H9 (cell line): ENCODE data around the gene CYP4F2. TPM values are rescaled to one million over a fixed set of nuclear protein-coding genes. Genes with fewer than 3 reads are reported as not detected.

Experiments used
- DNase-seq: peaks from one replicate; pipeline ENCODE4 v3.0.0-alpha.2; 2017
- H2AFZ ChIP-seq: one replicate; pipeline ENCODE4 v1.6.1; 2013; ENCODE audit warnings: mild to moderate bottlenecking, low read length, control low read depth, moderate library complexity
- H2AK5ac ChIP-seq: 2 replicates; pipeline ENCODE4 v1.6.1; 2013; ENCODE audit warnings: low read length, control low read depth, mixed read lengths; ENCODE audit not compliant: insufficient read length
- H2BK120ac ChIP-seq: one replicate; pipeline ENCODE4 v1.6.1; 2013; ENCODE audit warnings: low read depth, mild to moderate bottlenecking, low read length, control low read depth, inconsistent platforms; ENCODE audit not compliant: poor library complexity, severe bottlenecking
- H2BK12ac ChIP-seq: 2 replicates; pipeline ENCODE4 v1.6.1; 2013; ENCODE audit warnings: low read length, control low read depth, mixed read lengths, low read depth; ENCODE audit not compliant: insufficient read length
- H2BK15ac ChIP-seq: 2 replicates; pipeline ENCODE4 v1.6.1; 2013; ENCODE audit warnings: low read depth, low read length, control low read depth
- H2BK20ac ChIP-seq: one replicate; pipeline ENCODE4 v1.6.1; 2013; ENCODE audit warnings: low read depth, mild to moderate bottlenecking, low read length, control low read depth, inconsistent platforms; ENCODE audit not compliant: poor library complexity, severe bottlenecking
- H2BK5ac ChIP-seq: 2 replicates; pipeline ENCODE4 v1.6.1; 2013; ENCODE audit warnings: low read length, control low read depth, mixed read lengths; ENCODE audit not compliant: insufficient read length
- H3K14ac ChIP-seq: 2 replicates; pipeline ENCODE4 v1.6.1; 2013; ENCODE audit warnings: low read length, control low read depth; ENCODE audit not compliant: insufficient read depth
- H3K18ac ChIP-seq: 2 replicates; pipeline ENCODE4 v1.6.1; 2013; ENCODE audit warnings: low read depth, mild to moderate bottlenecking, mixed read lengths, low read length, control low read depth; ENCODE audit not compliant: insufficient read length
- H3K23ac ChIP-seq: 2 replicates; pipeline ENCODE4 v1.6.1; 2013; ENCODE audit warnings: low read length, control low read depth, mixed read lengths, low read depth; ENCODE audit not compliant: insufficient read length
- H3K23me2 ChIP-seq: 2 replicates; pipeline ENCODE4 v1.6.1; 2013; ENCODE audit warnings: low read depth, mild to moderate bottlenecking, mixed read lengths, low read length, control low read depth; ENCODE audit not compliant: insufficient read length, poor library complexity, severe bottlenecking
- H3K27ac ChIP-seq: 2 replicates; pipeline ENCODE4 v1.5.1; 2013; ENCODE audit warnings: low read length, control low read depth, mixed read lengths, low read depth; ENCODE audit not compliant: insufficient read length
- H3K27me3 ChIP-seq: 2 replicates; pipeline ENCODE4 v1.6.1; 2013; ENCODE audit warnings: low read length, control low read depth, inconsistent platforms; ENCODE audit not compliant: insufficient read depth
- H3K4ac ChIP-seq: 2 replicates; pipeline ENCODE4 v1.6.1; 2013; ENCODE audit warnings: low read depth, mild to moderate bottlenecking, control low read depth, inconsistent platforms, low read length, moderate library complexity
- H3K4me1 ChIP-seq: 2 replicates; pipeline ENCODE4 v1.6.1; 2013; ENCODE audit warnings: low read length, control low read depth, inconsistent platforms; ENCODE audit not compliant: insufficient read depth
- H3K4me2 ChIP-seq: 2 replicates; pipeline ENCODE4 v1.6.1; 2013; ENCODE audit warnings: low read length, control low read depth, mixed read lengths; ENCODE audit not compliant: insufficient read length, insufficient read depth
- H3K56ac ChIP-seq: 2 replicates; pipeline ENCODE4 v1.6.1; 2013; ENCODE audit warnings: low read depth, mild to moderate bottlenecking, mixed read lengths, low read length, control low read depth; ENCODE audit not compliant: insufficient read length
- H3K79me1 ChIP-seq: 2 replicates; pipeline ENCODE4 v1.6.1; 2013; ENCODE audit warnings: low read depth, mild to moderate bottlenecking, moderate library complexity, low read length, control low read depth, inconsistent platforms; ENCODE audit not compliant: insufficient read depth, poor library complexity, severe bottlenecking
- H3K79me2 ChIP-seq: 2 replicates; pipeline ENCODE4 v1.6.1; 2013; ENCODE audit warnings: low read length, control low read depth, inconsistent platforms; ENCODE audit not compliant: insufficient read depth
- H3K9ac ChIP-seq: 2 replicates; pipeline ENCODE4 v1.6.1; 2013; ENCODE audit warnings: low read length, control low read depth, mixed read lengths; ENCODE audit not compliant: insufficient read length; ENCODE audit errors: extremely low read depth
- H3K9me3 ChIP-seq: one replicate; pipeline ENCODE4 v1.6.1; 2013; ENCODE audit warnings: low read depth, low read length, inconsistent platforms; ENCODE audit not compliant: control insufficient read depth
- H3T11ph ChIP-seq: one replicate; pipeline ENCODE4 v1.6.1; 2013; ENCODE audit warnings: mild to moderate bottlenecking, low read length, control low read depth, inconsistent platforms
- H4K20me1 ChIP-seq: one replicate; pipeline ENCODE4 v1.6.1; 2013; ENCODE audit not compliant: control insufficient read depth, insufficient read length, insufficient read depth
- H4K5ac ChIP-seq: 2 replicates; pipeline ENCODE4 v1.6.1; 2013; ENCODE audit warnings: low read depth, mild to moderate bottlenecking, mixed read lengths, low read length, control low read depth; ENCODE audit not compliant: insufficient read length
- H4K8ac ChIP-seq: replicated peaks from 2 replicates; pipeline ENCODE4 v1.6.1; 2013; ENCODE audit warnings: low read length, control low read depth, mixed read lengths, low read depth; ENCODE audit not compliant: insufficient read length
- H4K91ac ChIP-seq: 2 replicates; pipeline ENCODE4 v1.6.1; 2013; ENCODE audit warnings: low read depth, mild to moderate bottlenecking, moderate library complexity, mixed read lengths, low read length, control low read depth; ENCODE audit not compliant: insufficient read length
- H3K27ac Mint-ChIP-seq, 3 experiments: 2 replicates in 2 of 3; 3 replicates in 1 of 3; pipeline ENCODE4 v1.8.0; 2020 to 2021; ENCODE audit warnings: mixed read lengths in 3 of 3, mild to moderate bottlenecking in 1 of 3, moderate library complexity in 1 of 3
- H3K27me3 Mint-ChIP-seq: 2 replicates; pipeline ENCODE4 v1.8.0; 2021; ENCODE audit warnings: low read depth, mild to moderate bottlenecking, moderate library complexity, mixed read lengths
- H3K36me3 Mint-ChIP-seq, 3 experiments: 2 replicates in 2 of 3; 3 replicates in 1 of 3; pipeline ENCODE4 v1.8.0; 2020 to 2021; ENCODE audit warnings: low read depth in 3 of 3, mixed read lengths in 3 of 3; ENCODE audit not compliant: insufficient read depth in 1 of 3
- H3K4me1 Mint-ChIP-seq, 2 experiments: 2 replicates each; pipeline ENCODE4 v1.8.0; 2020; ENCODE audit warnings: mixed read lengths in 2 of 2
- H3K4me3 Mint-ChIP-seq, 2 experiments: 2 replicates in 1 of 2; 3 replicates in 1 of 2; pipeline ENCODE4 v1.8.0; 2020 to 2021; ENCODE audit warnings: mild to moderate bottlenecking in 2 of 2, mixed read lengths in 2 of 2, moderate library complexity in 1 of 2
- H3K9me3 Mint-ChIP-seq, 2 experiments: 2 replicates in 1 of 2; 3 replicates in 1 of 2; pipeline ENCODE4 v1.8.0; 2020; ENCODE audit warnings: mild to moderate bottlenecking in 2 of 2, mixed read lengths in 2 of 2, moderate library complexity in 1 of 2
- WGBS: extraction: QIAGEN DNeasy Blood & Tissue Kit; methylation state at CpG from one replicate; pipeline ENCODE4 v1.1.7; 2013; ENCODE audit warnings: missing lambda C conversion rate, low lambda C conversion rate, mixed read lengths; ENCODE audit not compliant: insufficient read length; ENCODE audit errors: extremely low coverage; 5-methylcytosine and 5-hydroxymethylcytosine counted together
- total RNA-seq: library from RNA; stranded (reverse); gene quantifications from 2 replicates; pipeline ENCODE4 v1.2.1, GENCODE V29; 2021
- TF ChIP-seq, protein P1 (sequence below): fragments of 200-600 bp; sonication (generic); conservative IDR thresholded peaks from 3 replicates; pipeline ENCODE4 v1.8.0; 2021; ENCODE audit warnings: antibody characterized with exemption, mild to moderate bottlenecking

CYP4F2 gene
- total RNA-seq, 1 experiment from 2014 or later: not detected

DNA sequence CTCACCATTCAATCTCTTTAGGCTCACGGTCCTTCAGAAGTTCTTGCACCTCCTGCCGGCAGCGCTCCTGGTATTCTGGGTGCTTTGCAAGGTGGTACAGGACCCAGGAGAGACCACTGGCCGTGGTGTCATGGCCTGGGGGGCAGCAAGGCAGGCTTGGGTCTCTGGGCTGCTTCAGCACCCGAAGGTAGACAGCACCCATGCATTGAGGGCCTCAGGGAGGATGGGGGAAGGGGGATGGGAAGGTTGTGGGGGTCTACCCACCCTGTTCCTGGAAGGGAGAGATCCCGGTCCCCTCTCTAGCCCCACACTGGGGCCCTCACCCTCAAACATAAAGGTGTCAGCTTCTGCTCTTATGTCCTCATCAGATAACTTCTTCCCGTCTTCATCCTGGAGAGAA, 12.0 kb downstream of the CYP4F2 start:
- no peak overlapping the region for H3K14ac ChIP-seq
- no peak overlapping the region for H3K4me2 ChIP-seq
- TF ChIP-seq, protein P1, sequence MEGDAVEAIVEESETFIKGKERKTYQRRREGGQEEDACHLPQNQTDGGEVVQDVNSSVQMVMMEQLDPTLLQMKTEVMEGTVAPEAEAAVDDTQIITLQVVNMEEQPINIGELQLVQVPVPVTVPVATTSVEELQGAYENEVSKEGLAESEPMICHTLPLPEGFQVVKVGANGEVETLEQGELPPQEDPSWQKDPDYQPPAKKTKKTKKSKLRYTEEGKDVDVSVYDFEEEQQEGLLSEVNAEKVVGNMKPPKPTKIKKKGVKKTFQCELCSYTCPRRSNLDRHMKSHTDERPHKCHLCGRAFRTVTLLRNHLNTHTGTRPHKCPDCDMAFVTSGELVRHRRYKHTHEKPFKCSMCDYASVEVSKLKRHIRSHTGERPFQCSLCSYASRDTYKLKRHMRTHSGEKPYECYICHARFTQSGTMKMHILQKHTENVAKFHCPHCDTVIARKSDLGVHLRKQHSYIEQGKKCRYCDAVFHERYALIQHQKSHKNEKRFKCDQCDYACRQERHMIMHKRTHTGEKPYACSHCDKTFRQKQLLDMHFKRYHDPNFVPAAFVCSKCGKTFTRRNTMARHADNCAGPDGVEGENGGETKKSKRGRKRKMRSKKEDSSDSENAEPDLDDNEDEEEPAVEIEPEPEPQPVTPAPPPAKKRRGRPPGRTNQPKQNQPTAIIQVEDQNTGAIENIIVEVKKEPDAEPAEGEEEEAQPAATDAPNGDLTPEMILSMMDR: no peak
- Mint-ChIP-seq H3K27me3 (no peaks in the 10 kb centered on the region; the same call in 1 of the 2 replicates), H3K27ac (no peak overlapping the region), H3K4me3 (no peak overlapping the region), H3K9me3 (peaks cover 41 to 42% of the 10 kb centered on the region in 2 experiments), H3K36me3 (peaks cover 0 to 9% (median 0%) of the 10 kb centered on the region in 3 experiments; a peak in 4 of 7 replicates), H3K4me1 (no peaks in the 10 kb centered on the region)
- peaks cover 72% of the 10 kb centered on the region for H3K9me3 ChIP-seq
- H2BK5ac ChIP-seq: no peak overlapping the region
- H3K4me1 ChIP-seq: no peaks in the 10 kb centered on the region
- H3K9ac ChIP-seq: no peak overlapping the region
- H4K91ac ChIP-seq: no peak overlapping the region
- H2BK12ac ChIP-seq: no peak overlapping the region
- H3K27me3 ChIP-seq: no peaks in the 10 kb centered on the region
- DNase-seq: no peak
- no peak overlapping the region for H2BK20ac ChIP-seq
- no CpG with 5 or more reads among the region's 7 CpGs for WGBS
- no peak overlapping the region for H2BK120ac ChIP-seq
- no peak overlapping the region for H3K56ac ChIP-seq
- no peak overlapping the region for H3K23ac ChIP-seq
- H3K18ac ChIP-seq: no peak overlapping the region
- H3K79me2 ChIP-seq: no peaks in the 10 kb centered on the region
- no peaks in the 10 kb centered on the region for H4K20me1 ChIP-seq
- no peaks in the 10 kb centered on the region for H3K79me1 ChIP-seq
- no peak overlapping the region for H4K8ac ChIP-seq
- no peaks in the 10 kb centered on the region for H3K23me2 ChIP-seq
- H3K27ac ChIP-seq: no peak overlapping the region
- H2AK5ac ChIP-seq: no peak overlapping the region
- no peak overlapping the region for H3T11ph ChIP-seq
- no peak overlapping the region for H4K5ac ChIP-seq
- H2AFZ ChIP-seq: no peak overlapping the region
- H2BK15ac ChIP-seq: no peak overlapping the region
- H3K4ac ChIP-seq: no peak overlapping the region
